ENCODE results near the gene FAM83G.
"Not testable (repeated sequence)": the region's sequence is repeated elsewhere in the genome, so short reads cannot be mapped to it uniquely, and the experiment has no call there.

FAM83G gene

DNA sequence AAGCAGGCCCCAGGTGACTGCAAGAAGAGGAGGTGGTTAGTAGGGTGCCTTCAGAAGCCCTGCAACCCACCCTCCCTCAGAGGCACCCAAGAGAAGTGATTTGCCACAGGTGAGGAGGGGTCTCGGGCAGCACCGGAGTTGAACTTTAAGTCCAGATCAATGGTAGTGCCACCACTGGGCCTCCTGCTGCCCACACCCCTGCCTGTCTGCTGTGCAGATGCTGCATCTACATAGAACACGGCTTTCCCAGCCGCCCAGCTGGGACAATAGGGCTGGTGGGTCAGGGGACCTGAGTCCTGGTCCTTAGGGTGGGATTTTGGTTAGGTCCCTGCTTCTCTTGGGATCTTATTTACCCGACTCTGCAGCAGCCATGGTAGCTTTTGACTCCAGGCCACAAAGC, 17.6 kb upstream of the FAM83G start:
- no peak for DNase-seq

- DNase-seq: no peak
Measured at GRCh38 chr17:19021622-19022083, 17.1 kb upstream of the FAM83G start.

- not testable (repeated sequence) for DNase-seq
Measured at GRCh38 chr17:19021011-19021621, 16.6 kb upstream of the FAM83G start.

- no peak for DNase-seq
Measured at GRCh38 chr17:19020016-19020415, 15.5 kb upstream of the FAM83G start.

DNA sequence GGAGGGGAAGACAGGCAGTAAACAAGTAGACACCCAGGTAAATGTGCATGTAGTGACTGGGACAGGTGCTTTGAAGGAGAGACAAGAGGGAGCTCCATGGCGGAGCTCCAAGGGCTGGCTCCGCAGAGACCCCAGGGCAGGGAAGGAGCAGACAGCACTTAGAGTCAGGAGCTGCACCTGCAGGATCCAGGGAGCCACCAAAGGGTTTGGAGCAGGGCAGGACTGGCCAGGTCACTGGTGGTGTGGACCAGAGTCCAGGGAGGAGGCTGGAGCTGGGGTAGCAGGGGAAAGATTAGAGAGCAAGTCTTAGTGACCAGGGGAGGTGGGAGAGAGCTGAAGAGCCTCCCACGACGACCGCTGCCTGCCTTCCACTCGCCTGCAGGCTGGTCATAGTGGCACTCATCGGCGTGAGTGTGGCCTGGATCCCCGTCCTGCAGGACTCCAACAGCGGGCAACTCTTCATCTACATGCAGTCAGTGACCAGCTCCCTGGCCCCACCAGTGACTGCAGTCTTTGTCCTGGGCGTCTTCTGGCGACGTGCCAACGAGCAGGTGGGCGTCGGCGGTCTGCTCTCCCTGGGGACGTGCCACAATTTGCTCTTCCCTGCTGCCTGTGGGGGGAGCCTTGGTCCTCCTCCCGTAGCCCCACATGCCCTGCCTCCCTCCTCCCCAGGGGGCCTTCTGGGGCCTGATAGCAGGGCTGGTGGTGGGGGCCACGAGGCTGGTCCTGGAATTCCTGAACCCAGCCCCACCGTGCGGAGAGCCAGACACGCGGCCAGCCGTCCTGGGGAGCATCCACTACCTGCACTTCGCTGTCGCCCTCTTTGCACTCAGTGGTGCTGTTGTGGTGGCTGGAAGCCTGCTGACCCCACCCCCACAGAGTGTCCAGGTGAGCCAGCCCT, 14.7 kb upstream of the FAM83G start:
- DNase-seq: no peak

- DNase-seq: no peak
Measured at GRCh38 chr17:19018600-19018950, 14.0 kb upstream of the FAM83G start.

DNA sequence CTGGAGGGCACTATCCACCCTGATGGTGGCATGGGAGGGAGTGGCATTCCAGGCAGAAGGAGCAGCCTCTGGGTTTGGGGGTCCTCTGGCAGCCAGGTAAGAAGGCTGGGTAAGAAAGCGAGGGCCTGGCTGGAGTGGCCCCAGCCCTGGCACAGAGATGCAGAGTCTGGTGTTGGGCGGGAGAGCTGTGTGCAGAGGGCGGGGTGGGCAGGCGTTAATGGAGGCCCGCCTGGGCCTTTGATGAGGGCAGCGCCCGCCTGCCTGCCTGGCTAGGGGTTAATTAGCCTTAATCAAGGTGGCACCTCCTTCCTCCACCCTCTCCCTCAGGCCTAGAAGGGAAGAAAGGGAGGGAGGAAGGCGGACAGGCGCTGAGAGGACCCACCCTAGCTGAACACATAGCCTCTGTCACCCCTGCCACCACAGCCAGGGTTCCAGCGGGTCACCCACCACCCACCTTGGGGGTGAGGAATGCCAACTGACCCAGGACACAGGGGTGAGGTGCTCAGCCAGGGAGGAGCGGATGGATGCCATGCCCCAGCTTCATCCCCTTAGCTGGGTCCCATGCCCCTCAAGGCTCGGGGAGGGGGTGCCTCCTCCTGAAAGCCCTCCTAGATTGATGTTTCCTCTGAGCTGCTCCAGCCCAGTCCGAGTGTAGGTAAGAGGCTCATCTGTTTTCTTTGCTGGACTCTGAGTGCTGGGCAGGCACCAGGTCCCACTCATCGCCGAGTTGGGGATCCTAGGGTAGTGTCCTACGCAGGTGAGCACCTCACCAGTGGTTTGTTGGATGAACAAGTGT, 13.4 kb upstream of the FAM83G start:
- no peak for DNase-seq

- DNase-seq: no peak
Measured at GRCh38 chr17:19017401-19017800, 12.8 kb upstream of the FAM83G start.

- no peak for DNase-seq
Measured at GRCh38 chr17:19016881-19017280, 12.3 kb upstream of the FAM83G start.

- no peak for DNase-seq
Measured at GRCh38 chr17:19016297-19016696, 11.7 kb upstream of the FAM83G start.

DNA sequence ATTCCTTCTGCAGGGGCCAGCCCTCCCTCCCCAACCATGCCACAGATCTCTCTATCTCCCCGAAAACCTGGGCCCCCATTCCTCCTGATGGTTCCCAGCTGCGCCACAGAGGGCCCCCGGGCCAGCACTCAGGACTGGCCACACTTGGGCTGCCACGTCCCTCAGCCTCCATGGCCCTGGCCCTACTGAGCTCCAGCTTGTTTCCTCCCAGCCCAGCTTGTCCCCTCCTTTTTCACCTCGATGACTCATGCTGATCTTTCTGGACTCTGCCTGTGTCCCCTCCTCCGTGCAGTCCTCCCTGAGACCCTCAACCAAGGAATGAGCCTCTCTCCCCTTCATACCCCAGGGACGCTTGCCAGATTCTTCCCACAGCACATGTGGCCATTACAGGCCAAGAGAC, 10.9 kb upstream of the FAM83G start:
- DNase-seq: no peak

- DNase-seq: no peak
Measured at GRCh38 chr17:19014628-19015215, 10.2 kb upstream of the FAM83G start.

DNA sequence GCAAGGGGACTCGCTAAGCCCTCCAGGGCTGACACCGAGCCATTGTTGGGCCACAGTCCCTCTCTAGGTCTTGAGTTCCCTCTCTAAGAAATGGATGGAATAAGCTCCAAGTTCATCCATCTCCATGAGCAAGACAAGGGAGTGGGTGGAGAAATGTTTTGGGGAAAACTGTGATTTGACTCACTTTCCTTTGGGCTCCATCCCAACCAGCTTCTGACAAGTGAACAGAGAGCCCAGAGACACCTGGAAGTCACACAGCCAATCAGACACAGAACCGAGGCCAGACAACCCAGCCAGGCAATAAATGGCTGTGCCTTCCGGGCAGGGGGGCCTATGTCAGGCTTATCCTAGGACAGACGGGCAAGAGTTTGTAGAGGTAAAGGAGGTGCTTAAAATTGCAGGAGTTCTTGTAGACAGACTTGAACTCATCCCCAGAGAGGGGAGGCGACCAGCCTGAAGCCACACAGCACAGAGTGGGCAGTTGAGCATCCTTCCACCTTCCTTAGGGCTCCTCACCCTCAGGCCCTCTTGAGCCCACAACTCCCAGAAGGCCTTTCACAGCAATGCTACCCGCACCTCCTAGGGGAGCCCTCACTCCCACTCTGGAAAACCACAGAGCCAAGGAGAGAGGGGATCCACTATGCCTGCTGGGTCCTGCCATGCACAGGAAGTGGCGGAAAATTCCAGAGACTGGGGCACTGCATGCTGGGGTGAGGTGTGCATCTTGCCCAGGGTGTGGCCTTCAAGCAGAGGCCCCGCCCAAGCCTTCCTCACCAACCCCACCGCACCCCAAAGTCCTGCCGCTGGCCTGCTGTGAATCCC, 9.5 kb upstream of the FAM83G start:
- no peak for DNase-seq

DNA sequence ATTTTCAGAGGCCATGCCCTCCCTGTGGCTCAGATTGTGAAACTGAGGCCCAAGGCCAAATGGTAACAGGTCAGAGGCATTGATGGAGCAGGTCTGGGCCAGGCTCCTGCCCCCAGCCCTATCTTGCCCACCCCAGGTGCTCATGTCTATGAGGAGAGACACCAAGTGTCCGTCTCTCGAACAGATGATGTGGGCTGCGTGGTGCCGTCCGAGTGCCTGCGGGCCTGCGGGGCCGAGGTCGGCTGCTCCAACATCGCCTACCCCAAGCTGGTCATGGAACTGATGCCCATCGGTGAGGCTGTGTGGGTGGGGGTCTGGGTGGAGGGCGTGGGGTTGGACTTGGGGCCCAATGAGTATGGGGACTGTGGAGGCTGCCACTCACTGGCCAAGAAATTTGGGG, 8.7 kb upstream of the FAM83G start:
- DNase-seq: no peak

GRCh38 chr17:19012171-19013080, 7.9 kb upstream of the FAM83G start:
- no peak for DNase-seq

DNA sequence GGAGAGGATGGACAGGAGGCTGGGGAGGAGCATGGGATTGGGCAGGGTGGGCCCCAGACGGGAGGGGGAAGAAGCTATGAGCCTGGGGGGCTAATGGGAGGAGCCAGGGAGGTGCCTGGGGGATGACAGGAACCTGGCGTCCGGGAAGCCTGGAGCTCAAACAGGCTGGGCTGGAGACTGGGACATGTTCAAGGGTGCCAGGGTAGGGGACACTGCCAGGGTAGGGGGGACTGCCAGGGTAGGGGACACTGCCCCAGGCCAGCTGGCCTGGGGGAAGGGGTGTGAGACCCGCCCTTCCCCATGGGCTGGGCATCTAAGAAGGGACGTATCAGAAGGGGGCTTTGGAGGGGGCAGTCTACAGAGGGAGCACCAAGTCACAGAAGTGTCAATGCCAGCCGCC, 7.0 kb upstream of the FAM83G start:
- DNase-seq: no peak

DNA sequence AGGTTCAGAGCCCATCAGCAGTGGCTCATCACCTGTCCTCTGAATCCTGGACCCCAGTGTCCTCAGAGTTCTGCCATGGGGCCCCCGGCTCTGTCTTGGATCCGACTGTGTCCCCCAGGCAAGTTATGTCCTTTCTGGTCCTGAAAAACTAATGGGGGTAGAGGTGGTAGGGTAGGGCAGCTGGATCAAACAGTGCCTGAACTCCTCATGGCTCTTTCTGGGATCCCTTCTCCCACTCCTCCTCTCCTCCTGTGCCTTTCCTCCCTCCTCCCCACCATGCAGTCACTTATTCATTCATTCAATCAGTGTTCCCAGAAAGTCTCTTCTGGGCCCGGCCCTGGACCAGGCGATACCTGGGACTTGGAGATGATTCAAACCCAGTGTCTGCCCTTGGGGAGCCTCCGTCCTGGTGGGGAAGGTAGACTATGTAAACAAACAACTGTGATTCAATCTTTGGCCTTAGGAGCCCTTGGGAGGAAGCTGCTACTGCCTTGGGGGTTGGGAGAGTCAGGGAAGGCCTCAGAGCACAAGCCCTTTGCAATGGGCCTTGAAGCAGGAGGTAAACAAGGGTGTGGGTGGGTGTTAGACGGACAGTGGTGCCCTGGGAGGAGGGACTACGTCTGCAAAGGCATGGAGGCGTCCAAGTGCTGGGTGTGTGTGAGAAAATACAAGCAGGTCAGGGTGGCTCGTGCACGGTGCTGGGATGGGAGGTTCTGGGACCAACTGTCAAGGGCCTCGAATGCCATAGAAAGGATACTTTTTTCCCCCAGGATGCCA, 6.4 kb upstream of the FAM83G start:
- DNase-seq: no peak

GRCh38 chr17:19009970-19010369, 5.4 kb upstream of the FAM83G start:
- no peak for DNase-seq

GRCh38 chr17:19006698-19007097, 2.1 kb upstream of the FAM83G start:
- DNase-seq: no peak

DNA sequence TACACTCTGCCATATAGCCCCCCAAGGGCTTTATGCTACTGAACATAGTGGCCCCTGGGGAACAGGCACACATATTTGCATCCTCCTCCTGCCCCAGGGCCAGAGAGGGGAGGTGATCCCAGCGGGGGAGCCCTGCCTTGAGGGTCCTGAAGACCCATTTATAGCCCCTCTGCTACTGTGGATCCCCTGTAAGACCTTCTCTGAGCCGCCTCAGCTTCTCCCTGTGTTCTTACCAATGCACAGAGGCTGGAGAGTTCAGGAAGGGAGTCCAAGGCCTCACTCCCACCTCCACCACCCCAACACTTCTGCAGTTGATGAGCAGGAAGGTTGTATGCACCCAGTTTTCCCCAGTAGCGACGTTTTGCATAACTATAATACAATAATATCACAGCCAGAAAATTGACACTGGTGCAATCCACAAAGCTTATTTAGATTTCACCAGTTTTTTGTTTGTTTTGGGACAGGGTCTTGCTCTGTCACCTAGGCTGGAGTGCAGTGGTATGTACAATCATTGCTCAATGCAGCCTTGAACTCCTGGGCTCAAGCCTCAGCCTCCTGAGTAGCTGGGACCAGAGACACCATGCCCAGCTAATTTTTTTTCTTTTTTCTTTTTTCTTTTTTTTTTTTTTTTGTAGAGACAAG, 1.3 kb upstream of the FAM83G start:
- DNase-seq: no peak
